Islet precursor cell (in vitro differentiated cells): ENCODE measurements around the gene SAA2.
"Not testable (repeated sequence)": the region's sequence is repeated elsewhere in the genome, so short reads cannot be mapped to it uniquely, and the experiment has no call there.

ENCODE experiments used
- DNase-seq: peaks from one replicate; pipeline ENCODE4 v3.0.0-alpha.2; 2018

SAA2 gene

DNA sequence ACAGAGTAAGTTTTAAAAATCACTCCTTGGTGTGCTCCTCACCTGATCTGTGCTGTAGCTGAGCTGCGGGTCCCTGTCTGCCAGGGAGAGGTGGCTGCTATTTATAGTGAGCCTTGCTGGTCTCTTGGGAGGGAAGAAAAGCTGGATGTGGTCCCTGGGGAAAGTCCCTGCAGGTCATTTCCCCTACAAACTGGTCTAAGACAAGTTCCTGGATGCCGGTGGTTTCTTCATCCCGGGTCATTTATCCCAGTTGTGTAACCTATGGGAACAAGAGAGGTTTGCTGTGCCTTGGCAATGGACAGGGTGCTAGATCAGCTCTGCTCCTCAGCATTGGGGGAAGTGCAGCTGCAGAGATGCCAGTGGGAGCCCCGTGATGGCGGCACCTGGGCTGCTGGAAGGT lies at the start of gene SAA2:
TSS of gene SAA2 (minus strand) at position 108 of the 400 bp plus-strand sequence. CDS start 657 bp downstream, outside the sequence.
- peak; percentile 39 for DNase-seq

- DNase-seq = no peak
These were observed 46.8 kb upstream of the SAA2 start for GRCh38 chr11:18295316-18295715.

DNA sequence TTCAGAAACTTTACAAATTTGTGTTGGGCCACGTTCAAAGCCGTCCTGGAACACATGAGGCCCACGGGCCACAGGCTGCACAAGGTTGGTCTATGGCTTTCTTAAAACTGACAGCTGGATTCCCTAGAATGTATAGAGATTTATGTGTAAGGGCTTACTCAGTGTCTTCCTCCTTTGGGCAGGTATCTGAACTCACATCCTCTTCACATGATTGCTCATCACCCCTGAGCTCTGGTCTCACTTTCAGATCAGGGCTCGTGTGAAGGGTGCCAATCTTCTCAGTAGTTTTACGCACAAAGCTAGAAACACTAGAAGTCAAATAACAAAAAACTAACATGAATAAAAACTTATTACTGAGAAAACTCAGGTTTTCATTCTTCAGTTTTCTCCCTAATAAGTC lies 46.4 kb upstream of the SAA2 start:
- DNase-seq = no peak

DNA sequence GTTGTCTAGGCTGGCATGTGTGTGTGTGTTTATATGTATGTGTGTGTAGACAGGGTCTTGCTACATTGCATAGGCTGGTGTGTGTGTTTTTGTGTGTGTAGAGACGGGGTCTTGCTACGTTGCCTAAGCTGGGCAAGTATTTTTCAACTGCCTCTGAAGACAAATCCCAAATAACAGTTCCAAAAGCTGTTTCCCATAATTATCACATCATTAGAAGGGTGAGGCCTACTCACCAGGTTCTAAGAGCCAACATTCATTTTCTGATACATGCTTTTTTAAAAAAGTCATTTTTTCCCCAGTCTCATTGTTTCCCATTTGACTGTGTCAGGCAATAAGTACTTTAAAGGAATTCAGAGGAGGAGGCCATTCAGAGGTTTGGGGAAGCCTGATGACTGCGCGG lies 40.4 kb upstream of the SAA2 start:
- DNase-seq = no peak

GRCh38 chr11:18285841-18286240 lies 37.4 kb upstream of the SAA2 start:
- DNase-seq = no peak

- DNase-seq = no peak
These were observed 34.2 kb upstream of the SAA2 start for GRCh38 chr11:18282626-18283025.

- no peak for DNase-seq
These were observed 32.1 kb upstream of the SAA2 start for GRCh38 chr11:18280438-18281045.

DNA sequence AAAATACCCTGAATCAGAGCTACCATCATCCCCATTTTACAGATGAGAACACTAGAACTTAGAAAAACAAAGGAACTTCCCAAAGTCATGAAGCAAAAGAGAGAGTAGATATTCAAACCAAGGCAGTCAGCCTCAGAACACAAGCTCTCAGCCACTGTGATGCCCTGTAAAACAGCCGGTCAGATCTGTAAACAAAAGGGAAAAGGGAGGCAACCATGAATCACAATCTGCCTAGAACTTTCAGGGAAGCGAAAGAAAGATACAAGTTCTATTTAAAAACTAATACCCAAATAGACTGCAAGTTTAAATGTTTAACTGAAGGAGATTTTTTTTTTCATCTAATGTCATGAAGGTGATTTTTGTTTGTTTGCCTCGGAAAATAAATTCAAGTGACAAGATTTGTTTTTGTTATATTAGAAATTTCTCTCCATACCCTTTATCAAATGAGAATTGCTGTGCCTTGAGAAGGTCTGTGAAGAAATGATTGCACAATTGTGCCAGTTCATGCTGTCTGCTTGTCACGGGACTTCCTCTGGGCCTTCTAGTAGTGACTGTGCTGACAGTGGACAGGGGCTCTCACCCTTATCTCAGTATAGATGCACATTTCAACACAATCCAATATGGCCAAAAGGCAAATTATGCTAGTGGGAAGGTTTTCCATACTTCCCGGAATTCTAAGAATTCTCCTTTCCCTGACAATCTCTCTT lies 29.2 kb upstream of the SAA2 start:
- no peak for DNase-seq

- no peak for DNase-seq
These were observed 22.7 kb upstream of the SAA2 start for GRCh38 chr11:18271206-18271605.

DNA sequence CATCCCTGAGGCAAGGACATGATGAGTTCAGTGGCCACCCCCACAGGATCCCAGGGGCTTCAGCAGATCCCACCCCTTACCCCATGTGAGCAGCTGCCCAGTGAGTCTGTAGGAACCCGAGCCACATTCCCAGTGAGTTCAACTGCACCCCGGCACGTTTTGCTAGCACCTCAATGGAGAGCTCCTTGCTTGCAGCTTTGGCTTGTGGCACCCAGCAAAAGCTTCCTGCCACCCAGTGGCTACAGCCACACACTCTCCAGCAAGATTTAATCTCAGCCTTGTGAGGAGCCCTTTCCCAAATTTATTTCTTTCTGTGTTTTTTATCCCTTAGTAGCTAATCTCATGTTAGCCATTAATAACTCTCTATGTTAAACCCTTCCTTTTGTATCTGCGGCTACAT lies 21.6 kb upstream of the SAA2 start:
- DNase-seq = no peak

DNA sequence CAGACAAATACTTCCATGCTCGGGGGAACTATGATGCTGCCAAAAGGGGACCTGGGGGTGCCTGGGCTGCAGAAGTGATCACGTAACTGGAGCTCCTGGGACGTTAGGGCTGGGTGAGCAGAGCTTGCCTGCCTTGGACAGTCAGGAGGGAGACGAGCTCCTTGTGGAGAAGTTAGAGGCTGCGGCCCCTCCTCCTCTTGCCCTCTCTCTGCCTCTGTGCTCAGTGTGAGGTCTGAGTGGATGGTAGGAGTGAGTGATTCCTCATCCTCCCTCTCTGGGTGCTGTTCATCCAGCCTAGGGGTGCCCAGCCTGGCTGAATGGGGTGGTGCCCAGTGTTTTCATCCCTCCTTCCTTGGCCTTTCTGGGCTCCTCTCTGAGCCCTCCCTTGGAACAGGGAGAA lies 20.8 kb upstream of the SAA2 start:
- DNase-seq = not testable (repeated sequence)

DNA sequence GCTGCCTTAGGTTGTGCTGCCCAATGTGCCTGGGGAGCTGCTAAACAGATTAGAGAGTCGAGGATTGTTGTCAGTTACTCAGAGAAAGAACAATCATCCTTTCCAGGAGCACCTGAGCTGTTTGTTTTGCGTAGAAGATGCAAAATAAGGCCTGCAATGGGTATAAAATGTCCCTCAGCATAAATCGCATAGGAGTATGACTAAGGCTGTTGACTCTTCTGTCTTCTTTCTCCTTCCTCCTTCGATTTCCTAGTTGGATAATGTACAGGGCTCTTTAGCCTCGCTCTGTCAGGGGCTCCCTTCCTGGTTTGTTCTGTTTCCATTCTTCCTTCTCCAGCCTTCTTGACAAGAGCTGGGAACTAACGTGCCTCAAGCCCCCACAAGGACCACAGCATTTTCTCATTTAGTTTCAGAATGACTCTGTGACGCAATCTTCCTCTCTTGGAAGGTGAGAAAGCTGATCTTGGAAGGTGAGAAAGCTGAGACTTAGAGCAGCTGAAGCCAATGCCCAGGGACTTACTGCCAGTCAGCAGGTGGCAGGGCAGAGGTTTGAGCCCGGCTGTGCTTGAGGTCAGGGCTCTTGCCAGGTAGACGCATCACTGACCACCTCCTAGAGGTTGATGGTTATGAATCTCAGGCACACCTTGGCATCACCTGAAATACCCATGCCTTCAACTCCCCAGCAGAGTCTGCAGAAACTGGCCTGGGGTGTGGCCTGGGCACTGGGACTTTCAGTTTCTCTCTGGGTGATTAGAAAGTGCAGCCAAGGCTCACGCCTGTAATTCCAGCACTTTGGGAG lies 19.1 kb upstream of the SAA2 start:
- DNase-seq = not testable (repeated sequence)

GRCh38 chr11:18265949-18266348 lies 17.5 kb upstream of the SAA2 start, which contains the start of gene SAA1:
TSS of gene SAA1 (plus strand) at chr11:18266264. CDS start at chr11:18266888, 624 bp downstream.
- DNase-seq = no peak

- DNase-seq = no peak
These were observed 16.4 kb upstream of the SAA2 start for GRCh38 chr11:18264677-18265555.

DNA sequence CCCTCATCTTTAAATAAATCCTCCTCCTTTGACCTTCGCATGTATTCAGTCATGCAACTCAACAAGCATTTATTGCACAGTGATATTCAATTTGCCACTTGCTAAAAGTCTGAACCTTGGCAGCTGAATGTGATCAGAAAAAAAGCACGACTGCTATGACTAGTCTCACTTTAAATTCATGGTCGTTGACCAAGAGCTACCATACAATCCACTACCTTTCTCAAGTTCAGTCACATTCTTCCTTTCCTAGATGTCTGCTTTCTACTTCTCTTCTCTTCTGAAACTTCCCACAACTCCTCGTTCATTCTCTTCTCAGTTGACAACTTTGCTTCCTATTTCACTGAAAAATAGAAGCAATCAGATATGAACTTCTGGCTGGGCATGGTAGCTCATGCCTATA lies 15.6 kb upstream of the SAA2 start:
- no peak for DNase-seq

DNA sequence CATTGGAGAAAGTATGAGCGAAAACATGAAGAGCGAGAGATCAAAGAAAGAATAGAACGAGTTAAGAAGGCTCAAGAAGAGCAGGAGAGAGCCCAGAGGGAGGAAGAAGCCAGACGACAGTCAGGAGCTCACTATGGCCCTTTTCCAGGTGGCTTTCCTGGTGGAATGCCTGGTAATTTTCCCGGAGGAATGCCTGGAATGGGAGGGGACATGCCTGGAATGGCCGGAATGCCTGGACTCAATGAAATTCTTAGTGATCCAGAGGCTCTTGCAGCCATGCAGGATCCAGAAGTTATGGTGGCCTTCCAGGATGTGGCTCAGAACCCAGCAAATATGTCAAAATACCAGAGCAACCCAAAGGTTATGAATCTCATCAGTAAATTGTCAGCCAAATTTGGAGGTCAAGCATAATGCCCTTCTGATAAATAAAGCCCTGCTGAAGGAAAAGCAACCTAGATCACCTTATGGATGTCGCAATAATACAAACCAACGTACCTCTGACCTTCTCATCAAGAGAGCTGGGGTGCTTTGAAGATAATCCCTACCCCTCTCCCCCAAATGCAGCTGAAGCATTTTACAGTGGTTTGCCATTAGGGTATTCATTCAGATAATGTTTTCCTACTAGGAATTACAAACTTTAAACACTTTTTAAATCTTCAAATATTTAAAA lies 14.3 kb upstream of the SAA2 start:
- peak; percentile 79 for DNase-seq

DNA sequence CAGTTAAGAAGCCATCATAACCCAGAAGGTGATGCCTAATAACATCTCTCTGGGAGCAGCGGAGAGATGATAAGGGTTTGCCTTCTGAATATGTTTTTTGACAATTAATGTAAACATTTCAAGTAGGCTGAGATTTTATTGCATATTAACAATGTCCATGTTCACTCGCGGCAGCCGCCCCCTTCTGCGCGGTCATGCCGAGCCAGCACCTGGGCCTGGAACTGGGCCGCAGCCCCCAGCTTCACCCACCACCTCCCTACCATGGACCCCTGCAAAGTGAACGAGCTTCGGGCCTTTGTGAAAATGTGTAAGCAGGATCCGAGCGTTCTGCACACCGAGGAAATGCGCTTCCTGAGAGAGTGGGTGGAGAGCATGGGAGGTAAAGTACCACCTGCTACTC lies 13.3 kb upstream of the SAA2 start:
- no peak for DNase-seq

DNA sequence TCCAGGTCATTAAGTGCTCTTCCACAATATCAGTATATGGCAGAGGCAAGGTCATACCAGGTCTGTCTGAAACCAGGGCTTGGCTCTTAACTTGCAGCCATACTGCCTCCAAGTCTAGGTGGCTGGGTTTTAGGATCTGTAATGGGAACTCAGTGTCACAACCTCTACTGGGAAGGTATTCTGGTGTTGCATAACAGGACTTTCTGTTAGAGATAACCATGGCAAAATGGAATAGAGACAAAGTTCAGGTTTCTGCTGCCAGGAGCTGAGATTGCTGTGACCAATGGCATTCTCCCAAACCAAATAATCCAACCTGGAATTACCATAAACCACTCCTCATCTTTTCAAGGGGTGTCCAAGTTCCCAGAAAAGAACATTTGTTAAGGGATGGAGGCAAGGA lies 10.8 kb upstream of the SAA2 start:
- no peak for DNase-seq

DNA sequence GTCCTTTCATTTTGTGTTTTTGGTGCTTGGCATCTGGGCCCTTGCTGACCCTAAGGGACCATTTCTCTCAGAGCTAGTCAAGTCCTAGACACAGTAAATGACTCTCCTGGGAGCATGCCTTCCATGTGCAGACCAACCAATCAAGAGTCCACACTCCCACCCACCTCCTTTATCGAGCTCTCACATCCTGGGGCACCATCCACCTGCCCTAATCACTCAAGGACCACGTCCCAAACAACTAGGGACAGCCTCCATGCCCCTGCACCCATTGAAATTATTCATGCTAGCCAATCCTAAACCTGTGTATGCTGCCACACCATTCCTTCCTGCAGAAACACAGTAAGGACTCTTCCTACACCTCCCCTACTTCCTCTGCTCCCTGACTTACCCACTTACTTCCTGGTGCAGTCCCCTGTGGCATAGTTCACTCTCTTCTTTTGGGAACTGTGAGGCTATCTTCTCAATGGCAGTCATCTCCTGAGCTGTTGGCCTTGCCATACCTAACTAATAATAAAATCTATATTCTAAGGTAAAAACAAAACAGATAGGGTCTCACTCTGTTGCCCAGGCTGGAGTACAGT lies 6.4 kb upstream of the SAA2 start:
- DNase-seq = no peak

DNA sequence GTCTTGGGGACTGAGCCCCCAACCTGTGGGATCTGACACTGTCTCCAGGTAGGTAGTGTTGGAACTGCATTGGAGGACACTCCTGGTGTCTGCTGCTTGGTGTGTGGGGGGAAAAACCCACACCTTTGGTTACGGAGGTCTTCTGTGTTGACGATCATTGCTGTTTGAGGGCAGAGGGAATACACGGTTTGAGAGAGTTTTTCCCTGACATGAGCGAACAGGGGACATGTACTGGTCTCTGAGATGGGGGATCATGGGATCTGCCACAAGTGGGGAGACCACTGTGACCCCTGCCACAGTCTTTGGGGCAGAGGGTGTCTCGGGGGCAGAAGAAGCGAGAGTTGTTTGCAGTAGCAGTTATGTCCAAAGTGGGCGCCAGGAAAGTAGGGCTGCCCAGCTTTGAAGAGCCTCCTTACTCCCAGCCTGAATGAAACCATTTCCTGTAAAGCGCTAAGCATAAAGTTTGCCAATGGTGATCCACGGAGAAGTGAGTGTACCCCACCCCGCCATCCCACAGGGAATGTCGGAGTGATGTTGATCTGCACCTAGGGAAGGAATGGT lies 5.4 kb upstream of the SAA2 start:
- no peak for DNase-seq

GRCh38 chr11:18253233-18253632 lies 4.8 kb upstream of the SAA2 start:
- DNase-seq = no peak

DNA sequence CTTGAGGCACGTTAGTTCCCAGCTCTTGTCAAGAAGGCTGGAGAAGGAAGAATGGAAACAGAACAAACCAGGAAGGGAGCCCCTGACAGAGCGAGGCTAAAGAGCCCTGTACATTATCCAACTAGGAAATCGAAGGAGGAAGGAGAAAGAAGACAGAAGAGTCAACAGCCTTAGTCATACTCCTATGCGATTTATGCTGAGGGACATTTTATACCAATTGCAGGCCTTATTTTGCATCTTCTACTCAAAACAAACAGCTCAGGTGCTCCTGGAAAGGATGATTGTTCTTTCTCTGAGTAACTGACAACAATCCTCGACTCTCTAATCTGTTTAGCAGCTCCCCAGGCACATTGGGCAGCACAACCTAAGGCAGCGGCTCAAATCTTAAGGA lies 1.3 kb downstream of the SAA2 start:
- not testable (repeated sequence) for DNase-seq
